Esophagus squamous epithelium (tissue), 4 donors: Measurements from ENCODE around the gene DPP9.

ENCODE experiments used
- POLR2A ChIP-seq, 4 donors: fragments of 450-650 bp; IDR thresholded peaks; one replicate each; pipeline ENCODE4 v1.6.1; 2017; ENCODE audit warnings: antibody characterized with exemption in 4 of 4, mild to moderate bottlenecking in 4 of 4, moderate library complexity in 3 of 4
- TF ChIP-seq, protein P1 (sequence below), 6 experiments: fragments of 450-650 bp in 4 of 6; fragments of 200-600 bp in 2 of 6; sonication (generic) in 2 of 6; IDR thresholded peaks; one replicate each; pipeline ENCODE4 v1.5.1; 2016 to 2019; ENCODE audit warnings: antibody characterized with exemption in 6 of 6, mild to moderate bottlenecking in 4 of 6, moderate library complexity in 4 of 6

DNA sequence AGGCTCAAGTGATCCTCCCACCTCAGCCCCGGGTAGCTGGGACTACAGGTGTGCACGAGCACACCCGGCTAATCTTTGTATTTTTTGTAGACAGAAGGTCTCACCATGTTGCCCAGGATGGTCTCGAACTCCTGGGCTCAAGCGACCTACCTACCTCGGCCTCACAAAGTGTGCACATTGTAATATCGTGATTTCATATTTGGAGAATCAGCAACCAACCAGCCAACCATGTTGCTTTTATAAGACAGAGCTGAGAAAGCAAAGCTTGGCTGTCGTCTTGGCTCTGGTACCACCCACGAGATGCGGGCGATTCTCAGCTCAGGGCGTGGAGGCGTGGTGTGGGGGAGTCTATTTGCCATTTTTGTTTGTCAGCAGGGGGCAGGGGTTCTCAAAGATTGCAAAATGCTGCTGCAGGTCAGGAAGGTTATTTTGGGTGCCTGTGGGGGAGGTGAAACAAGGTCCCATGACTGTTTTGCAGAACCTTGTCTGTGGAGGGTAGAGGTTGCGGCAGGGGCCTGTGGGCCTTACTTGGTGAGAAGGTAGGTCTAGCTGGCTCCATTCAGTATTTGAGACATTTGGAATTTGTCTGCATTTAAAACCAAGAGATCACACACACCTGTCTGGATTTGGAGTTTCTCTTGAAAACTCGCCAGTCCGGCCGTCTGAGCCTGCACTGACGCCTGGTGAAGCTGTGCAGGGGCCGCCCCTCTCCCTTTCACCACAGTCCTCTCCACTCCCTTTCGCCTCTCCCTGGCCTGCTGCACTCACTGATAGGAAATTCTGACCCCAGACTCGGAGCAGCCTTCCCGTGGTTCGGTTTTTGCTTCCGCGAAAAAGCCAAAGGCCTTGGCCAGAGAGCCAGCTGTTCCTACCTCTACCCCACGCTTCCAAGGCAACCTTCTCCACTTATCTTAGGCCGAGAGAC lies 68.9 kb downstream of the DPP9 start:
- no peak for TF ChIP-seq POLR2A (IDR thresholded peaks at IDR 0.05)
- TF ChIP-seq, protein P1, sequence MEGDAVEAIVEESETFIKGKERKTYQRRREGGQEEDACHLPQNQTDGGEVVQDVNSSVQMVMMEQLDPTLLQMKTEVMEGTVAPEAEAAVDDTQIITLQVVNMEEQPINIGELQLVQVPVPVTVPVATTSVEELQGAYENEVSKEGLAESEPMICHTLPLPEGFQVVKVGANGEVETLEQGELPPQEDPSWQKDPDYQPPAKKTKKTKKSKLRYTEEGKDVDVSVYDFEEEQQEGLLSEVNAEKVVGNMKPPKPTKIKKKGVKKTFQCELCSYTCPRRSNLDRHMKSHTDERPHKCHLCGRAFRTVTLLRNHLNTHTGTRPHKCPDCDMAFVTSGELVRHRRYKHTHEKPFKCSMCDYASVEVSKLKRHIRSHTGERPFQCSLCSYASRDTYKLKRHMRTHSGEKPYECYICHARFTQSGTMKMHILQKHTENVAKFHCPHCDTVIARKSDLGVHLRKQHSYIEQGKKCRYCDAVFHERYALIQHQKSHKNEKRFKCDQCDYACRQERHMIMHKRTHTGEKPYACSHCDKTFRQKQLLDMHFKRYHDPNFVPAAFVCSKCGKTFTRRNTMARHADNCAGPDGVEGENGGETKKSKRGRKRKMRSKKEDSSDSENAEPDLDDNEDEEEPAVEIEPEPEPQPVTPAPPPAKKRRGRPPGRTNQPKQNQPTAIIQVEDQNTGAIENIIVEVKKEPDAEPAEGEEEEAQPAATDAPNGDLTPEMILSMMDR (IDR thresholded peaks at IDR 0.05) = no peak
